GM13977 (cell line): ENCODE measurements around the gene LBR.

Source experiments
- DNase-seq: peaks from one replicate; pipeline ENCODE4 v3.0.0; 2012; ENCODE audit warnings: low spot score
- in situ Hi-C: fragments of 300-500 bp; cut with MboI; formaldehyde crosslinking; loops from one replicate; pipeline ENCODE4 v1.12.0; 2022; ENCODE audit warnings: low sequenced_read_pairs, low pct_unique_long_range_greater_than_20kb, mixed read lengths, inconsistent platforms; ENCODE audit not compliant: unreplicated experiment
- TF ChIP-seq, protein P1 (sequence below): IDR thresholded peaks from 2 replicates; pipeline ENCODE4 v1.5.1; 2012; ENCODE audit warnings: mild to moderate bottlenecking, control low read depth; ENCODE audit not compliant: insufficient read depth; ENCODE audit errors: extremely low read depth, missing control alignments

LBR gene

DNA sequence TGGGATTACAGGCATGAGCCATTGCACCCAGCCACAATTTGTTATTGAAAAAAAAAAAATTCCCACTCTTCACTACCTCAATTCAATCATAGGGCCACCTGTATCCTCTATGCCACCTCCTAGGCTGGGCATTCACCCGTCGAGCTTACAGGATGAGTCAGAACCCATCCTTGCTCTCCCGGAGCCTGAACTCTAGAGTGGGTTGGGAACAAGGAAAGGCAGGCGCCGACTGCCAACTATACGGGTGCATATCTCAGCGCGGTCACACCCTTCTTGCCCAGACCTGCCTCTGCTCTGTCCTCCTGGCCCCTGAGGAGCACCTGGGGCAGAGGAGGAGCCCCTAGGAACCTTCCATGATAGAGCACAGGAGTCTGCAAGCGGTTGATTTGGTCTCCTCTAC, 21.4 kb upstream of the LBR start:
- TF ChIP-seq, protein P1, sequence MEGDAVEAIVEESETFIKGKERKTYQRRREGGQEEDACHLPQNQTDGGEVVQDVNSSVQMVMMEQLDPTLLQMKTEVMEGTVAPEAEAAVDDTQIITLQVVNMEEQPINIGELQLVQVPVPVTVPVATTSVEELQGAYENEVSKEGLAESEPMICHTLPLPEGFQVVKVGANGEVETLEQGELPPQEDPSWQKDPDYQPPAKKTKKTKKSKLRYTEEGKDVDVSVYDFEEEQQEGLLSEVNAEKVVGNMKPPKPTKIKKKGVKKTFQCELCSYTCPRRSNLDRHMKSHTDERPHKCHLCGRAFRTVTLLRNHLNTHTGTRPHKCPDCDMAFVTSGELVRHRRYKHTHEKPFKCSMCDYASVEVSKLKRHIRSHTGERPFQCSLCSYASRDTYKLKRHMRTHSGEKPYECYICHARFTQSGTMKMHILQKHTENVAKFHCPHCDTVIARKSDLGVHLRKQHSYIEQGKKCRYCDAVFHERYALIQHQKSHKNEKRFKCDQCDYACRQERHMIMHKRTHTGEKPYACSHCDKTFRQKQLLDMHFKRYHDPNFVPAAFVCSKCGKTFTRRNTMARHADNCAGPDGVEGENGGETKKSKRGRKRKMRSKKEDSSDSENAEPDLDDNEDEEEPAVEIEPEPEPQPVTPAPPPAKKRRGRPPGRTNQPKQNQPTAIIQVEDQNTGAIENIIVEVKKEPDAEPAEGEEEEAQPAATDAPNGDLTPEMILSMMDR = no peak
- in situ Hi-C loops = no loop called here
- no peak for DNase-seq

DNA sequence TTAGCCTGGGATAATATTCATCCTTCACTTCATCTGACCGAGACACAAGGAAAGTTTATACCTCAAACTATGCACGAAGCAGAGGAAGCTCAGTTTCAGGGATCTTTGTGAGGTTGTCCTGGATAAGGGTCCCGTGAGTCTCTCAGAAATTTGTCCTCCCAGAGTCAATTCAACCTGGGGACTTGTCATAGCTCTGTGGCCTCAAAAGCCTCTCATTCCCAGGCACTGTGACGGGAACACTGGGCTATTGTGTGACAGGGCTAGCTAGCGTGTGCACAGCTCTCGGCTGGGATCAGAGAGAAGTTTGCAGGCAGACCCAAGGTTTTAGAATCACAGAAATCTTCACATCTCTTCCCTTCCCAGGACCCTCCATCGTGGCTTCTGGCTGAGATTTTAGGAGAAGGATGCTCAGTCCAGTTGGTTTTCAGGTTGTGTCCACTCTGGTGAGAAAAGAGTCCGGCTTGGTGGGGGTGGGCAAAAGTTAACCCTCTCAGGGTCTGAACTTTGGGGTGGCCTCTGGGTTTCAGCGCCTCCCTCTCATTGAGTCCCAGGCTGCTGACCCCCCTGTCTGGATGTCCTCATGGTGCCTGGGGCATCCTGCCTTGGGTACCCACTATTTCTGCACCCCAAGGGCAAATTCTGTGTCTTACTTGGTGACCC, 20.4 kb upstream of the LBR start:
- TF ChIP-seq, protein P1 = no peak
- no peak for DNase-seq
- in situ Hi-C loops = no loop called here

DNA sequence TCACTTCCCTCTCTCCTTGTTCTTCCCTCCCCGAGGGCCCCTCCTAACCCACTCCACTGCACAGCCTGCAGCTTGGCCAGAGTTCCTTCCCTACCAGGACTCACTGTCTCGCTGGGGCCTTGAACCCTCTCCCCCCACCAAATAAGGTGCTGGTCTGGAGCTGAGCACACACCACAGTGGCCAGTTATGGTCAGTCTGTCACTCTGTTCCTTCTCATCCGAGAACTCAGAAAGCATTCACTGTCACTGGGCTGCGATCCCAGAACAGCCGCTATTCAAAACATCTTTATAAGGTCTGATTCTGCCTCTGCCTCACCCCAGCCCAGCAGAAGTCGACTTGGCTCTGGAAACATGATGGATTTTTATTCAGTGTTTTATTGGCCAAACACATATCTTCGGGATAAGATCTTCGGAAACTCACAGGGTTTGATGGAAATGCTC, 19.8 kb upstream of the LBR start:
- DNase-seq = no peak
- in situ Hi-C loops = no loop called here
- TF ChIP-seq, protein P1 = no peak

DNA sequence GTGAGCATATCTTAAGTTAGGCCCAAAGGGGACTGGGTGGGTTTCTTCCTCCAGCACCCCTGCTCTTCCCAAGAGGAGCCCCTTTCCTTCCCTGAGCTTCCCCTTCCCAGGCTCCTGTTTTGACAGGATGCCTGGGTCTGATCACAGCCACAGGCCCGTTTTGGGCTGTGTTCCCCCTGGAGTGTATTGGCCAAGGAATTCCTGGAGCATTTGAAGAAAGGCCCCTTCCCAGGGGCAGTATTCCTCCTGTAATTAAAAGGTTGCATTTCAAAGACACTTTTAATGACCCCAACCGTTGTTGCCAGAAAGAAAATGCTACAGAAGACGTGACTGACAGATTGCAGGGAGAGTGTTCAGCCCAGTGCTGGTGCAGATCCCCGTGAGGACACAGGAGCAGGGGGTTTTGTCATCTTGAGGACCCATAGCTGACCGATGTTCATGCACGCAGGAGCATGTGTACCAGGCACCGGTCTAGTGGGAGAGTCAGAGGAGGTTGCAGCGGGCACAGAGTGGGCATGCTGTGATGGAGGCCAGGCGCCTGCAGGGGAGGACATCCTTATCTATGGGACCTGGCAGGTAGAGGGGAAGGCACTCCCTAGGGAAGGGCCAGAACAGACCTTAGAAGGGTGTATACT, 19.3 kb upstream of the LBR start:
- no peak for DNase-seq
- in situ Hi-C loops = no loop called here
- TF ChIP-seq, protein P1 = no peak

DNA sequence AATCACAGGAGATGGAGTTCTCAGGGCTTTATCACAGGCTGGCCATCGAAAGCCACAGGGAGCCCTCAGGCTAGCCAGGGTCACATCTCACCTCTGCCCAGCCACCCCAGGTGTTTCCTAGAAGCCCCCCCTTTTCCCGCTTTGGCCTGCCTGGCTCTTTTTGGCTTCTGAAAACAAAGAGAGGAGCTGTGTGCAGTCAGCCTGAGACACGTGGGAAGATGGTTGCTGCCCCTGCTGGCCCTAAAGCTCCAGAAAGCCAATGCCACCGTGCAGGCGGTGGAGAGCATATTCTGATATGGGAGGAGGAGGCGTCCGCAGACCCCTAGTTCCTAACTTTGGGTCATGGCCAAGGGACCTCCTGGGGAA, 18.7 kb upstream of the LBR start:
- TF ChIP-seq, protein P1 = no peak
- no peak for DNase-seq
- in situ Hi-C loops = no loop called here

DNA sequence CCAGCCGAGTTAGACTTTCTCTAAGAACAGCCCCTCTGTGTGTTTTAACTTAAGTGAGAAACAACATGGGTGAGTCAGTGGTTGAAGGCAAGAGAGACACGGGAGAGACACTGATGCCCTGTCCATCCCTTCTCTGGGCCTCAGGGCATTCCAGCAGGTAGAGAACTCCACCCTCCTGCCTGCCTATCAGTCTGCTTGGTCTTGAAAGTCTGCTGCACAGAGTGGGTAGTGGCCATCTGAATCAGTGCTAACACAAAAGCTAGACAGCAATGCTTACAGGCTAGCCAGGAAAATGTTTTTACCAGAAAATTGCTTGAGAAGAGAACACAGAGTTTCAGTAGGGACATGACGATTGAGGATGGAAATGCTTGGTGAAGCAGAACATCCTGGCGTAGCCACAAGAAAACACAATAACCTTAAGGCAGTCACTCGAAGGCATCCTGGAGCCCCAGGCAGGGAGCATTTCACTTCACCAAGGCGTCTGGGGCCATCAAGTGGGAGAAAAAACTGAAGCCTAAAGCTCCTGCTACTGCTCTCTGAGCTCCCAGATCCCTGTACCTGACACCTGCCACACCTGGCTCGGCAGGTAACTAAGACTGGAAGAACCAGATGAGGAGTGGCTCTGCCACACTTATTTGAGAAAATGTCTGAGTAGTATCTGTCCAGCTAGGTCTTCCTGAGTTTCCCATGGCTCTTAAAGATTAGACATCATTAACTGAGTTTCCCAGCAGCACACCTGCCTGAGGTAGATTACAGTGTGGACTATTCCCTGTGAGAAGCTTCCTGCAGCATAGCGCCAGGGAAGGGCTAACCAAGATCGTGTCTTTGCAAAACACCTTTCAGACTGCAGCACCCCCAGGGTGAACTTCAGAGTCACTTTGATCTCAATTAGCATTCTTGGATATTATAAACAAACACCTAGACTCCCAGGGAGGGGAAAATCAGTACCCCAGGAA, 18.1 kb upstream of the LBR start:
- DNase-seq = no peak
- in situ Hi-C loops = no loop called here
- TF ChIP-seq, protein P1 = no peak
